KMS-11 (cell line): ENCODE measurements around the gene FAM222B.

Experiments used
- H2AFZ ChIP-seq: fragments of 200-600 bp; sonication (generic); 2 replicates; pipeline ENCODE4 v1.6.1; 2016; ENCODE audit warnings: antibody characterized with exemption, mixed run types, low read depth
- H3K27ac ChIP-seq: fragments of 200-600 bp; sonication (generic); 2 replicates; pipeline ENCODE4 v1.6.1; 2016; ENCODE audit warnings: mild to moderate bottlenecking, mixed run types
- H3K27me3 ChIP-seq: fragments of 200-600 bp; sonication (generic); 2 replicates; pipeline ENCODE4 v1.6.1; 2017; ENCODE audit warnings: mild to moderate bottlenecking, low read depth, mixed run types, moderate library complexity; ENCODE audit not compliant: insufficient read depth
- H3K36me3 ChIP-seq: fragments of 200-600 bp; sonication (generic); 2 replicates; pipeline ENCODE4 v1.6.1; 2017; ENCODE audit warnings: mild to moderate bottlenecking, mixed run types; ENCODE audit not compliant: insufficient read depth
- H3K4me1 ChIP-seq: fragments of 200-600 bp; sonication (generic); 2 replicates; pipeline ENCODE4 v1.6.1; 2016; ENCODE audit warnings: mild to moderate bottlenecking, low read depth, mixed run types; ENCODE audit not compliant: poor library complexity, severe bottlenecking
- H3K4me2 ChIP-seq: fragments of 200-600 bp; sonication (generic); 2 replicates; pipeline ENCODE4 v1.7.0; 2016; ENCODE audit warnings: mild to moderate bottlenecking, mixed run types
- H3K4me3 ChIP-seq: fragments of 200-600 bp; sonication (generic); IDR thresholded peaks from 2 replicates; pipeline ENCODE4 v1.6.1; 2017; ENCODE audit warnings: low read depth, low read length, mixed read lengths; ENCODE audit not compliant: insufficient read depth
- H3K79me2 ChIP-seq: fragments of 200-600 bp; sonication (generic); 2 replicates; pipeline ENCODE4 v1.6.1; 2016; ENCODE audit warnings: low read depth, mixed run types; ENCODE audit not compliant: insufficient read depth
- H3K9ac ChIP-seq: fragments of 200-600 bp; sonication (generic); 2 replicates; pipeline ENCODE4 v1.6.1; 2016; ENCODE audit warnings: mild to moderate bottlenecking, mixed run types
- H4K20me1 ChIP-seq: fragments of 200-600 bp; sonication (generic); 2 replicates; pipeline ENCODE4 v1.6.1; 2016; ENCODE audit warnings: mild to moderate bottlenecking, mixed run types; ENCODE audit not compliant: insufficient read depth
- CTCF ChIP-seq: fragments of 200-600 bp; sonication (generic); conservative IDR thresholded peaks from 2 replicates; pipeline ENCODE4 v1.6.1; 2017; ENCODE audit warnings: low read depth, mild to moderate bottlenecking, antibody characterized with exemption, low read length, moderate library complexity, mixed read lengths

FAM222B gene

GRCh38 chr17:28867276-28867675, 24.7 kb upstream of the FAM222B start:
- H3K27ac ChIP-seq, result no peak overlapping the region
- H3K4me2 ChIP-seq, result no peak overlapping the region
- no peak overlapping the region for H3K9ac ChIP-seq
- no peak overlapping the region for H3K4me3 ChIP-seq
- no peak for TF ChIP-seq CTCF
- H2AFZ ChIP-seq, result no peak overlapping the region
- no peaks in the 10 kb centered on the region for H3K27me3 ChIP-seq
- no peaks in the 10 kb centered on the region for H4K20me1 ChIP-seq
- H3K79me2 ChIP-seq, result no peaks in the 10 kb centered on the region
- H3K4me1 ChIP-seq, result no peaks in the 10 kb centered on the region
- H3K36me3 ChIP-seq, result no peaks in the 10 kb centered on the region

DNA sequence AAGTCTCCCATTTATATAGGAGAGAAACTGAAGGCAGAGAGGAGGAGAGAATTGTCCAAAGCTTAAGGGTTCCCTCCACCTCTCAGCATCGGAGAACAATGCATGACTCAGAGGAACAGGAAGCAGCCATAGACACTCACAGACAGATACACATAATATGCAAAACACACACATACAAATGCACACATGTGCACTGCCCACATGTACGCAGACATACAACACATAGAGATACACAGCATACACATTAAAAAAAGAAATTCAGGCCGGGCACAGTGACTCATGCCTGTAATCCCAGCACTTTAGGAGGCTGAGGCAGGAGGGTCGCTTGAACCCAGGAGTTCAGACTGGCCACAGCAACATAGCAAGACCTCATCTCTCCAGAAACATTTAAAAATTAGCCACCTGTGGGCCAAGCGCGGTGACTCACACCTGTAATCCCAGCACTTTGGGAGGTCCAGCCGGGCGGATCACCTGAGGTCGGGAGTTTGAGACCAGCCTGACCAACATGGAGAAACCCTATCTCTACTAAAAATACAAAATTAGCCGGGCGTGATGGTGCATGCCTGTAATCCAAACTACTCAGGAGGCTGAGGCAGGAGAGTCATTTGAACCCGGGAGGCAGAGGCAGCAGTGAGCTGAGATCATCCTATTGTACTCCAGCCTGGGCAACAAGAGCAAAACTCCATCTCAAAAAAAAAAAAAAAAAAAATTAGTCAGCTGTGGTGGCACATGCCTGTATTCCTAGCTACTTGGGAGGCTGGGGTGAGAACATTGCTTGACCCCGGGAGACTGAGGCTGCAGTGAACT, 23.6 kb upstream of the FAM222B start:
- Histone ChIP-seq H3K4me1 (no peaks in the 10 kb centered on the region), H3K36me3 (no peaks in the 10 kb centered on the region), H3K4me2 (no peak overlapping the region), H3K4me3 (no peak overlapping the region), H4K20me1 (no peaks in the 10 kb centered on the region), H3K27ac (no peak overlapping the region), H2AFZ (no peak overlapping the region), H3K27me3 (no peaks in the 10 kb centered on the region), H3K9ac (no peak overlapping the region), H3K79me2 (no peaks in the 10 kb centered on the region)
- TF ChIP-seq CTCF, result no peak

GRCh38 chr17:28864991-28865849, 22.6 kb upstream of the FAM222B start:
- H3K4me3 ChIP-seq, result no peak overlapping the region
- H3K27me3 ChIP-seq, result no peaks in the 10 kb centered on the region
- H4K20me1 ChIP-seq, result no peaks in the 10 kb centered on the region
- H3K36me3 ChIP-seq, result no peaks in the 10 kb centered on the region
- H3K4me1 ChIP-seq, result no peaks in the 10 kb centered on the region
- H3K4me2 ChIP-seq, result no peak overlapping the region
- no peak for TF ChIP-seq CTCF
- no peak overlapping the region for H2AFZ ChIP-seq
- no peak overlapping the region for H3K9ac ChIP-seq
- H3K79me2 ChIP-seq, result no peaks in the 10 kb centered on the region
- H3K27ac ChIP-seq, result no peak overlapping the region

DNA sequence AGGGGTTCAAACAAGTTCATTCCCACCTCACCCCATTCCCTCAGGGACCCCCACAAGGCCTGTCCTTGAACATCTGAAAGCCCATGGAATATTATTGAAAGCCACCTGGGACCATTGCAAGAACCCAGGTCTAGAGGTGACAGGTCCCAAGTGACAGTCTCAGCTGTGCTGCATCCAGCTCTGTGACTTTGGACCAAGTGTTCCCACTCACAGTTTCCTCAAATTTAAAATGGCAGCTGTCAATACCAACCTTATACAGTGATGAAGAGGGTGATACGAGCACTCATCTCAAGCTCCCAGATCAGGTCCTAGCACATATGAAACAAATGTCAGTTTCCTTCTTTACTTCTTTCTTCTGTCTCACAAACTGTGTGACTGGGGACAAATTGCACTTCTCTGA, 21.4 kb upstream of the FAM222B start:
- Histone ChIP-seq H3K27me3 (no peaks in the 10 kb centered on the region), H3K36me3 (no peaks in the 10 kb centered on the region; the same call in 1 of the 2 replicates), H3K4me3 (no peak overlapping the region), H3K79me2 (no peaks in the 10 kb centered on the region), H3K27ac (no peak overlapping the region), H3K9ac (no peak overlapping the region), H3K4me1 (no peaks in the 10 kb centered on the region), H4K20me1 (no peaks in the 10 kb centered on the region), H3K4me2 (no peak overlapping the region), H2AFZ (no peak overlapping the region)
- TF ChIP-seq CTCF, result no peak
